Ascending aorta (tissue), 2 donors: Measurements from ENCODE around the gene GYPC. TPM values are rescaled to one million over a fixed set of nuclear protein-coding genes. Genes with fewer than 3 reads are reported as not detected.

ENCODE experiments used
- DNase-seq, 2 donors: peaks; one replicate each; pipeline ENCODE4 v3.0.0-alpha.2; 2019; ENCODE audit warnings: low spot score in 2 of 2
- H3K27ac ChIP-seq, 2 donors: fragments of 200-600 bp; sonication (generic); one replicate each; pipeline ENCODE4 v1.5.1; 2016 to 2017; ENCODE audit warnings: mild to moderate bottlenecking in 1 of 2
- H3K27me3 ChIP-seq: fragments of 200-600 bp; sonication (generic); one replicate; pipeline ENCODE4 v1.5.1; 2017
- H3K36me3 ChIP-seq, 2 donors: fragments of 200-600 bp; sonication (generic); one replicate each; pipeline ENCODE4 v1.5.1; 2016
- H3K4me1 ChIP-seq, 2 donors: fragments of 200-600 bp; sonication (generic); one replicate each; pipeline ENCODE4 v1.5.1; 2016 to 2017; ENCODE audit warnings: mild to moderate bottlenecking in 1 of 2
- H3K4me3 ChIP-seq, 2 donors: fragments of 200-600 bp; sonication (generic); one replicate each; pipeline ENCODE4 v1.5.1; 2016 to 2017; ENCODE audit warnings: mild to moderate bottlenecking in 1 of 2
- H3K9me3 ChIP-seq, 2 donors: fragments of 200-600 bp; sonication (generic); one replicate each; pipeline ENCODE4 v1.5.1; 2016
- intact Hi-C: fragments of 100-400 bp; cut with DNase I; formaldehyde crosslinking; loops from one replicate; pipeline ENCODE4 v1.15.1; 2023
- total RNA-seq: library from RNA; depleted of rRNA; stranded (reverse); fragments of >200 nt; gene quantifications from one replicate; pipeline ENCODE4 v1.1.0, GENCODE V29; 2016
- TF ChIP-seq, protein P1 (sequence below), 3 experiments: fragments of 200-600 bp in 2 of 3; fragments of 450-650 bp in 1 of 3; sonication (generic) in 2 of 3; IDR thresholded peaks; one replicate each; pipeline ENCODE4 v1.5.1; 2016 to 2019; ENCODE audit warnings: antibody characterized with exemption in 3 of 3, mild to moderate bottlenecking in 1 of 3, moderate library complexity in 1 of 3

GYPC gene
- total RNA-seq, 1 donor from 2014 or later: 94.7 TPM

DNA sequence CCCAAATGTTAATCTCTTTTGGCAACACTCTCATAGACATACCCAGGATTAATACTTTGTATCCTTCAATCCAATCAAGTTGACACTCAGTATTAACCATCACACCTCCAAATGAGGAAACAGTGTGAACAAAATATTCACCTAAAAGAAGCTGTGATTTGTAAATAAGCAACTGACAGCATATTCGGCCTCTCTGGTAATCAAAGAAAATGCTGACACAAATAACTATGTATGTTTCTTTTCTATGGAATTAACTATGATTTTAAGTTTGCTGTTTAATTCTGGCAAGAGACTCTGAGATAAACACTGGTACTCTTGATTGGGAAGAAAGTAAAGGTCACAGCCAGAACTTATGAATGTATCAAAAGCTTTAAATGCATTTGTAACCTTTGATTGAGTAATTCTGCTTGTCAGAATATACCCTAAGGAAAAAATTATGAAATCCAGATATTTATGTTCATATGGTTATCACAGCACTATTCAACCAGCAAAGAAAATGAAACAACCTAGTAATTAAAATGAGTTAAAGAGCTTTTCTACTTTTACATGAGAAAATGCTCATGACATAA is 3.6 kb upstream of the GYPC start:
- Histone ChIP-seq H3K27me3 (no peaks in the 10 kb centered on the region), H3K4me1 (peaks cover 3 to 7% of the 10 kb centered on the region in 2 donors), H3K4me3 (no peak overlapping the region), H3K27ac (no peak overlapping the region), H3K36me3 (no peaks in the 10 kb centered on the region), H3K9me3 (no peaks in the 10 kb centered on the region)
- no peak for DNase-seq
- intact Hi-C loops: loop anchor here (10.0 kb wide), 1 partner anchor 412 kb away; no protein-coding TSS in a partner anchor
- TF ChIP-seq, protein P1, sequence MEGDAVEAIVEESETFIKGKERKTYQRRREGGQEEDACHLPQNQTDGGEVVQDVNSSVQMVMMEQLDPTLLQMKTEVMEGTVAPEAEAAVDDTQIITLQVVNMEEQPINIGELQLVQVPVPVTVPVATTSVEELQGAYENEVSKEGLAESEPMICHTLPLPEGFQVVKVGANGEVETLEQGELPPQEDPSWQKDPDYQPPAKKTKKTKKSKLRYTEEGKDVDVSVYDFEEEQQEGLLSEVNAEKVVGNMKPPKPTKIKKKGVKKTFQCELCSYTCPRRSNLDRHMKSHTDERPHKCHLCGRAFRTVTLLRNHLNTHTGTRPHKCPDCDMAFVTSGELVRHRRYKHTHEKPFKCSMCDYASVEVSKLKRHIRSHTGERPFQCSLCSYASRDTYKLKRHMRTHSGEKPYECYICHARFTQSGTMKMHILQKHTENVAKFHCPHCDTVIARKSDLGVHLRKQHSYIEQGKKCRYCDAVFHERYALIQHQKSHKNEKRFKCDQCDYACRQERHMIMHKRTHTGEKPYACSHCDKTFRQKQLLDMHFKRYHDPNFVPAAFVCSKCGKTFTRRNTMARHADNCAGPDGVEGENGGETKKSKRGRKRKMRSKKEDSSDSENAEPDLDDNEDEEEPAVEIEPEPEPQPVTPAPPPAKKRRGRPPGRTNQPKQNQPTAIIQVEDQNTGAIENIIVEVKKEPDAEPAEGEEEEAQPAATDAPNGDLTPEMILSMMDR (IDR thresholded peaks at IDR 0.05): no peak

DNA sequence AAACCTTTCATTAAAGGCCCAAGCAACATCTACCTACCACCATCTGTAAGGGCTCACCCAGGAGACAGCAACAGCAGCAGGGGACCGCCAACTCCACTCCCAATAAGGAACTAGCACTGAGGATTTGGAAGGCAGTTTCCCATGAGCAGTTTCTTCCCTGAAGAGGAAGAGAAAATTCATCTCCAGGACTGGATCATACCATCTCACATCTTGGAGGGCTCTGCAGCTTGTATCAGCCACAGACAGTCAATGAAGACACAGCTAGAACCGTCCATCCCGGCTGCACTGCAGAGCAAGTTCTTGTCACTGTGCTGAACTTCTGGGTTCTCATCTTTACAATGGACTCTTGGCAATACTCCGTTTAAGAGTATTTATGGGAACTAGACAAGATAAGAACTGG is 2.8 kb upstream of the GYPC start:
- Histone ChIP-seq H3K27me3 (no peaks in the 10 kb centered on the region), H3K9me3 (no peaks in the 10 kb centered on the region), H3K36me3 (no peaks in the 10 kb centered on the region), H3K27ac (no peak overlapping the region), H3K4me3 (no peak overlapping the region), H3K4me1 (peaks cover 3 to 11% of the 10 kb centered on the region in 2 donors)
- no peak for DNase-seq
- intact Hi-C loops: loop anchor here (10.0 kb wide), 1 partner anchor 412 kb away; no protein-coding TSS in a partner anchor
- TF ChIP-seq, protein P1 (IDR thresholded peaks at IDR 0.05): no peak

DNA sequence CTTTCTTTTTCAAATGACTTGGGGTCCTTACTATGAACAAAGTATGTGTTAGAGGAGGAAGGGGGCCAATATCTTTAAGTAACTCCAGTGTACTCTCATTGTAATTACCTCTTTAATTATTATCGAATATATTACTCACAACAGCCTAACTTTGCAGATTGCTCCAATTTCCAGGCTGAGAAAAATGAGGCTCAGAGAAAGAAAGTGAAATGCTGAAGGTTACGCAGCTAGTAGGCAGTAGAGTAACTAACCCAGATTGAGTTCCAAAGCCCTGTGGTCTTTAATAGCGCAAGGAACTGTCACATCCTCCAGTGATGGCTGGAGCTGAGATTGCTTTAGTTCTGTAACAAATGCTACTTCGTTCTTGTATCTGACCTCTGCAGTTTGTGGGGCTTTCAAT is 2.2 kb upstream of the GYPC start:
- intact Hi-C loops: loop anchor here (10.0 kb wide), 1 partner anchor 411 kb away; no protein-coding TSS in a partner anchor
- Histone ChIP-seq H3K9me3 (no peaks in the 10 kb centered on the region), H3K4me1 (peaks cover 9 to 17% of the 10 kb centered on the region in 2 donors), H3K4me3 (no peak overlapping the region), H3K36me3 (no peaks in the 10 kb centered on the region), H3K27me3 (no peaks in the 10 kb centered on the region), H3K27ac (no peak overlapping the region)
- TF ChIP-seq, protein P1 (IDR thresholded peaks at IDR 0.05): no peak
- DNase-seq: no peak

DNA sequence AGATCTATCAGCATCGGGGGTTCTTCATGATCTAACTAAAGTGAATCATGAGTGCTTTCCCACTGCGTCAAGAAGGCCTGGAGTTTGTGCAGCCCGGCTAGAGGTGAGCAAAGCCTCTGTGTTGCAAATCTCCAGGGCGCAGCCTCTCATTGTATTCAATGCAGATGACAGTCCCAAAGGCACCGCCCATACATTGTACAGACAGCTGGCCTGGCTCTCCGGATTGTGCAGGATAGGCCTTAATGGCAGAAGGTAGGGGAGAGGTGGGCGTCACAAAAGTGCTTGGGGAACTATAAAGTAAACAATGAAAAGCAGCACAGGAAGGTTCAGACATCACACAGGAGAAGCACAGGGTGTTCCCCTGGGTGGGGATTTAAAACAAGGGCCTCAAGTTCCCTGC is 907 bp upstream of the GYPC start:
- no peaks in the 10 kb centered on the region for H3K9me3 ChIP-seq
- no peak for DNase-seq
- no peaks in the 10 kb centered on the region for H3K27me3 ChIP-seq
- H3K4me3 ChIP-seq: peak overlapping the region; percentile 79 to 90
- no peaks in the 10 kb centered on the region for H3K36me3 ChIP-seq
- H3K4me1 ChIP-seq: peaks cover 20 to 30% of the 10 kb centered on the region in 2 donors
- peak overlapping the region; percentile 98 to 99 for H3K27ac ChIP-seq
- TF ChIP-seq, protein P1 (IDR thresholded peaks at IDR 0.05): no peak
- intact Hi-C loops: loop anchor here (5.0 to 10.0 kb wide), 2 partner anchors 53 to 410 kb away; no protein-coding TSS in a partner anchor

DNA sequence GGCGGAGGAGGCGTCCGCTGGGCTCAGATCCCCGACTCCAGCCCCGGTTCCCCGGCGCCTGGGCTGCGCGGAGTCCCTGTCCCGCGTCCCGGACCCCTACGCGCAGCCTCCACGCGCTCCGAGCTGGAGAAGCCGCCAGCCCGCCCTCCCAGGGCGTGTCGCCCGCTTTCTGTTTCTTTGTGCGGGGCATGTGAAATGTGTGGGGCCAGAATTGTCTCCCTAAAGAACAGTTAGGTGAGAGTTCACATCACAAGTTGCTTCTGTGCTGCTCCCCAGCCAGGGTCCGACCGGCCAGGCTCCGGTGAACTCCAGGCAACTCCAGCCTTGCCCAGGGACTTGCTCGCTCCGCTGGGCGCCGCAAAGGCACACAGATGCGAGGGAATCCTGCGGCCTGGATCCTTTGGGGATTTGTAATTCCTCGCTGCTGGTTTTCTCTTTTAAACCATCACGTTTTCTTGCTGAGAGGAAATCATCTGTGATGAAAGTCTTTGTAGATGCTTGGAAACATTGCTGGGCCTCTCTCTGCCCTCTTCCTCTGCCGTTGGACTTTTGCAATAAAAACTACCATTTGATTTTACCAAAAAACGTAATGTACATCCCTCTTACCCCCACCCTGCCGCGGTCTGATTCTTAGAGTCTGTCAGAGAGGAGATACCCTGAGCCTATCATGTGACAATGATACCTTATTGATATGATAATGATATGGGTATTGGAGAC is 631 bp downstream of the GYPC start:
- no peaks in the 10 kb centered on the region for H3K36me3 ChIP-seq
- peak overlapping the region; percentile 98 to 99 for H3K27ac ChIP-seq
- TF ChIP-seq, protein P1 (IDR thresholded peaks at IDR 0.05): no peak
- H3K4me1 ChIP-seq: peaks cover 20 to 46% of the 10 kb centered on the region in 2 donors
- intact Hi-C loops: loop anchor here (5.0 to 10.0 kb wide), 2 partner anchors 54 to 408 kb away; no protein-coding TSS in a partner anchor
- no peaks in the 10 kb centered on the region for H3K9me3 ChIP-seq
- no peaks in the 10 kb centered on the region for H3K27me3 ChIP-seq
- DNase-seq: peak in 1 of 2 donors; percentile 71
- H3K4me3 ChIP-seq: peak overlapping the region; percentile 79 to 90
